HepG2 (cell line): Measurements from ENCODE around the gene SYNE1. TPM values are rescaled to one million over a fixed set of nuclear protein-coding genes. Genes with fewer than 3 reads are reported as not detected.

Experiments used
- ATAC-seq: fragments of 200-7000 bp; cut with Tn5 transposase; 3 replicates; pipeline ENCODE4 v1.9.1; 2020; ENCODE audit warnings: mild to moderate bottlenecking, moderate library complexity
- BruUV-seq: library from RNA; stranded (reverse); fragments of 400-500 nt; replicated peaks from 2 replicates; lab custom pipeline; 2021; lab: Mats Ljungman, UMichigan
- CTCF ChIA-PET: fragments of 300-600 bp; formaldehyde crosslinking; extraction: SDS; loops from one replicate; lab custom pipeline; 2021; ENCODE audit warnings: low total read pairs, inconsistent platforms, low intra/inter-chr PET ratio; lab: Yijun Ruan, JAX
- POLR2A ChIA-PET: fragments of 350-600 bp; sonication (Branson Sonifier 250); formaldehyde crosslinking; loops from one replicate; lab custom pipeline; 2020; ENCODE audit warnings: antibody characterized with exemption, inconsistent platforms; lab: Yijun Ruan, JAX
- DNase-seq: peaks from one replicate; pipeline ENCODE4 v3.0.0-alpha.2; 2015; ENCODE audit warnings: low spot score
- FAIRE-seq: peaks from 3 replicates; lab custom pipeline; 2011; peaks lifted over from hg19 to GRCh38; lab: Jason Lieb, UNC
- H2AFZ ChIP-seq: one replicate; pipeline ENCODE4 v1.6.1; 2011; ENCODE audit warnings: low read length, inconsistent platforms
- H3K27ac ChIP-seq: fragments of 300-600 bp; 3 replicates; pipeline ENCODE4 v1.8.0; 2011; ENCODE audit warnings: mixed run types, mild to moderate bottlenecking, mixed read lengths, low read length, inconsistent platforms; ENCODE audit not compliant: insufficient read depth; ENCODE audit errors: extremely low read length
- H3K27me3 ChIP-seq, 2 experiments: fragments of 200-600 bp in 1 of 2; 2 replicates in 1 of 2; 3 replicates in 1 of 2; pipeline versions ENCODE4 v1.6.0 to v1.8.0; 2011; ENCODE audit warnings: low read length in 2 of 2, mild to moderate bottlenecking in 2 of 2, moderate library complexity in 2 of 2, inconsistent platforms in 1 of 2; ENCODE audit not compliant: insufficient read depth in 2 of 2, control insufficient read depth in 1 of 2
- H3K36me3 ChIP-seq, 2 experiments: fragments of 200-600 bp in 1 of 2; replicated peaks in 1 of 2; 2 replicates in 1 of 2; 3 replicates in 1 of 2; pipeline versions ENCODE4 v1.5.1 to v1.8.0; 2011; ENCODE audit warnings: low read length in 2 of 2, inconsistent platforms in 1 of 2; ENCODE audit not compliant: insufficient read depth in 2 of 2, control insufficient read depth in 1 of 2
- H3K4me1 ChIP-seq: 2 replicates; pipeline ENCODE4 v1.5.1; 2012; ENCODE audit warnings: low read length, inconsistent platforms; ENCODE audit not compliant: insufficient read depth
- H3K4me2 ChIP-seq: 2 replicates; pipeline ENCODE4 v1.6.0; 2011; ENCODE audit warnings: low read depth, low read length, inconsistent platforms
- H3K4me3 ChIP-seq, 3 experiments: fragments of 200-600 bp in 1 of 3; sonication (generic), shearing (Covaris generic) in 1 of 3; replicated peaks in 1 of 3; 2 replicates each; pipeline ENCODE4 v1.5.1; 2011 to 2016; ENCODE audit warnings: low read length in 3 of 3, inconsistent platforms in 2 of 3, low read depth in 2 of 3, mild to moderate bottlenecking in 2 of 3, control low read depth in 1 of 3, mixed read lengths in 1 of 3; ENCODE audit not compliant: insufficient read depth in 1 of 3
- H3K79me2 ChIP-seq: one replicate; pipeline ENCODE4 v1.6.1; 2011; ENCODE audit warnings: low read length, inconsistent platforms; ENCODE audit not compliant: insufficient read depth
- H3K9ac ChIP-seq: 2 replicates; pipeline ENCODE4 v1.6.0; 2011; ENCODE audit warnings: mild to moderate bottlenecking, low read depth, low read length, inconsistent platforms; ENCODE audit not compliant: insufficient read depth
- H3K9me3 ChIP-seq: 2 replicates; pipeline ENCODE4 v1.5.1; 2012; ENCODE audit warnings: mild to moderate bottlenecking, low read length
- H4K20me1 ChIP-seq: 2 replicates; pipeline ENCODE4 v1.6.0; 2011; ENCODE audit warnings: inconsistent platforms, mild to moderate bottlenecking, low read length, moderate library complexity; ENCODE audit not compliant: insufficient read depth
- ELF1 ChIP-seq: sonication (generic); formaldehyde crosslinking; IDR thresholded peaks from 2 replicates; pipeline ENCODE4 v1.4.0; 2020; ENCODE audit warnings: missing genetic modification reagents
- HNRNPL ChIP-seq: fragments of 200-400 bp; formaldehyde crosslinking; IDR thresholded peaks from 2 replicates; pipeline ENCODE4 v1.6.1; 2017; ENCODE audit warnings: mild to moderate bottlenecking, low read depth, low read length
- MEIS2 ChIP-seq: sonication (generic); formaldehyde crosslinking; IDR thresholded peaks from 2 replicates; pipeline ENCODE4 v1.9.0; 2021; ENCODE audit warnings: mild to moderate bottlenecking, missing genetic modification reagents
- NFKB2 ChIP-seq: sonication (generic); formaldehyde crosslinking; IDR thresholded peaks from 2 replicates; pipeline ENCODE4 v1.4.0; 2020; ENCODE audit warnings: missing genetic modification reagents, borderline replicate concordance
- SETDB1 ChIP-seq: sonication (generic); formaldehyde crosslinking; IDR thresholded peaks from 2 replicates; pipeline ENCODE4 v1.5.1; 2020; ENCODE audit warnings: missing genetic modification reagents, mild to moderate bottlenecking, borderline replicate concordance
- WIZ ChIP-seq: sonication (generic); formaldehyde crosslinking; IDR thresholded peaks from 2 replicates; pipeline ENCODE4 v1.5.1; 2020; ENCODE audit warnings: mild to moderate bottlenecking, missing genetic modification reagents
- ZNF501 ChIP-seq: sonication (generic); formaldehyde crosslinking; IDR thresholded peaks from 2 replicates; pipeline ENCODE4 v1.5.1; 2020; ENCODE audit warnings: mild to moderate bottlenecking, moderate library complexity, missing genetic modification reagents
- ZNF572 ChIP-seq: sonication (generic); formaldehyde crosslinking; IDR thresholded peaks from 2 replicates; pipeline ENCODE4 v1.5.1; 2020; ENCODE audit warnings: mild to moderate bottlenecking, missing genetic modification reagents
- ZNF788 ChIP-seq: sonication (generic); formaldehyde crosslinking; IDR thresholded peaks from 2 replicates; pipeline ENCODE4 v1.5.0; 2020; ENCODE audit warnings: mild to moderate bottlenecking, missing genetic modification reagents, borderline replicate concordance
- WGBS: methylation state at CpG from one replicate; pipeline ENCODE4 v1.1.6; 2017; ENCODE audit warnings: low lambda C conversion rate; 5-methylcytosine and 5-hydroxymethylcytosine counted together
- in situ Hi-C: cut with HindIII; loops from 2 replicates; pipeline ENCODE4 v1.10.0; 2017; ENCODE audit warnings: low pct_unique_long_range_greater_than_20kb; ENCODE audit not compliant: extremely low pct_ligation_motif_present
- intact Hi-C: fragments of 100-400 bp; cut with micrococcal nuclease; formaldehyde crosslinking; loops from one replicate; pipeline ENCODE4 v1.10.0; 2022; ENCODE audit not compliant: unreplicated experiment
- polyA plus RNA-seq, 8 experiments: library from polyadenylated mRNA; depleted of rRNA in 3 of 8; stranded (reverse) in 7 of 8; unstranded in 1 of 8; fragments of >200 nt; fragmentation: Illumina TruSeq in 4 of 8; extraction: Trizol in 4 of 8; gene quantifications; 2 replicates each; pipeline versions ENCODE4 v1.2.1 to v1.2.3, GENCODE V29; 2011 to 2016; ENCODE audit warnings: low read depth in 4 of 8, missing spikeins in 1 of 8, mixed read lengths in 1 of 8; ENCODE audit not compliant: insufficient read depth in 1 of 8
- total RNA-seq, 5 experiments: library from RNA; depleted of rRNA; stranded (reverse); fragments of >200 nt; fragmentation: Illumina TruSeq; extraction: Trizol; gene quantifications; 2 replicates each; pipeline ENCODE4 v1.2.3, GENCODE V29; 2016; ENCODE audit warnings: low read depth in 1 of 5
- TF ChIP-seq, protein P1 (sequence below): sonication (generic); formaldehyde crosslinking; IDR thresholded peaks from 2 replicates; pipeline ENCODE4 v1.4.0; 2020; ENCODE audit warnings: missing genetic modification reagents
- TF ChIP-seq, protein P2 (sequence below): sonication (generic); formaldehyde crosslinking; IDR thresholded peaks from 2 replicates; pipeline ENCODE4 v1.5.1; 2020; ENCODE audit warnings: mild to moderate bottlenecking, missing genetic modification reagents
- TF ChIP-seq, protein P3 (sequence below): sonication (generic); formaldehyde crosslinking; IDR thresholded peaks from 2 replicates; pipeline ENCODE4 v1.5.1; 2020; ENCODE audit warnings: mild to moderate bottlenecking, missing genetic modification reagents, moderate library complexity

SYNE1 gene
- total and polyA plus RNA-seq, 2 of the 13 experiments (the other 11 are each of a cell fraction or from before 2014, with no cell fraction given): 5.5 to 15.9 TPM

DNA sequence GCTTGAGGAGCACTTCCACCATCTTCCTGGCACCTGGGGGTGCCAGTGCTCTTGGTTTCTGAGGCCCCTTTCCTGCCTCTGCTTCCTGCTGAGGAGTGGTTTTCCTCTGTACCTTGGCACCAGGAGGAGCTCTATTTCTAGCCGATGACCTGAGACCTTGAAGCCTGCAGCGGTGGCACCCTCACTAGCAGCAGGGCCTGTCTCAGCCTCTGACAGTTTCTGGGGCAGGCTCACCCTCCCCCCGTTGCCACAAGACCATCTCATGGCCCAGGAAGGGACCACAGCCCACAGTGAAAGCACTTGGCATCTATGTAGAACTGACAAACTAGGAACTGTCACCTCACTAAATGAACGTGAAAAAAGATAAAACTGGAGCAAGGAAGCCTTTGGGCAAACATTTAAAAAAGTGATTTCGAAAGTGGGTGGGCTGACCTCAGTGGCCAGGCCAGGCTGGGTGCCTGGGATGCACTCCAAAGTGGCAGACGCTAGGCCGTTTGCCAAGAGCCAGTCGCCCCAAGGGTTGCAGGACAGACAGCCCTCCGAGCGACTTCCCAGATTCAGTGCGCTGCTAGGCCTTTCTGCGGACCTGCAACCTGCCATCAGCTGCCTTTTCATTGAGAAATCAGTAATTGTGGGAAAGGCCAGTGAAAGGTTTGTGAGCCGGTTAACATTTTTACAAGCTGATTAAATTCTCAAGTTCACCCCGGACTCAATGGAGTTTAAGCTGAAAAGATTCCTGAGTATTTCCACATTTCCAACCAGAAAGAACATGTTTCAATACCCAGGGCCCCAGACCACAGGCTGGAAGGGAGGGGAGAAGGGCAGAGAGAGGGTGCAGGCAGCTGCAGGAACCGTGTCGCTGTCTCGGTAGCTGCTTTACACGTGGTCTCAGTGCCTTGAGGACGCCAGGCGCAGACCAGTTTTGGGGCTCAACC is 526.0 kb downstream of the SYNE1 start:
- WGBS: 11% methylated on average over 20 of the region's 20 CpGs
- TF ChIP-seq ZNF788 (CRISPR knock-in tag) (0 out of 2 replicates have a peak, but pooled peaks have one; percentile 22), WIZ (CRISPR knock-in tag) (no peak), NFKB2 (CRISPR knock-in tag) (0 out of 2 replicates have a peak, but pooled peaks have one; percentile 29), ZNF572 (CRISPR knock-in tag) (0 out of 2 replicates have a peak, but pooled peaks have one; percentile 27), ELF1 (CRISPR knock-in tag) (no peak), ZNF501 (CRISPR knock-in tag) (peak; percentile 61), HNRNPL (0 out of 2 replicates have a peak, but pooled peaks have one; percentile 34), MEIS2 (CRISPR knock-in tag) (no peak), SETDB1 (CRISPR knock-in tag) (no peak)
- TF ChIP-seq, protein P1, sequence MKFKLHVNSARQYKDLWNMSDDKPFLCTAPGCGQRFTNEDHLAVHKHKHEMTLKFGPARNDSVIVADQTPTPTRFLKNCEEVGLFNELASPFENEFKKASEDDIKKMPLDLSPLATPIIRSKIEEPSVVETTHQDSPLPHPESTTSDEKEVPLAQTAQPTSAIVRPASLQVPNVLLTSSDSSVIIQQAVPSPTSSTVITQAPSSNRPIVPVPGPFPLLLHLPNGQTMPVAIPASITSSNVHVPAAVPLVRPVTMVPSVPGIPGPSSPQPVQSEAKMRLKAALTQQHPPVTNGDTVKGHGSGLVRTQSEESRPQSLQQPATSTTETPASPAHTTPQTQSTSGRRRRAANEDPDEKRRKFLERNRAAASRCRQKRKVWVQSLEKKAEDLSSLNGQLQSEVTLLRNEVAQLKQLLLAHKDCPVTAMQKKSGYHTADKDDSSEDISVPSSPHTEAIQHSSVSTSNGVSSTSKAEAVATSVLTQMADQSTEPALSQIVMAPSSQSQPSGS (CRISPR knock-in tag): no peak
- TF ChIP-seq, protein P2, sequence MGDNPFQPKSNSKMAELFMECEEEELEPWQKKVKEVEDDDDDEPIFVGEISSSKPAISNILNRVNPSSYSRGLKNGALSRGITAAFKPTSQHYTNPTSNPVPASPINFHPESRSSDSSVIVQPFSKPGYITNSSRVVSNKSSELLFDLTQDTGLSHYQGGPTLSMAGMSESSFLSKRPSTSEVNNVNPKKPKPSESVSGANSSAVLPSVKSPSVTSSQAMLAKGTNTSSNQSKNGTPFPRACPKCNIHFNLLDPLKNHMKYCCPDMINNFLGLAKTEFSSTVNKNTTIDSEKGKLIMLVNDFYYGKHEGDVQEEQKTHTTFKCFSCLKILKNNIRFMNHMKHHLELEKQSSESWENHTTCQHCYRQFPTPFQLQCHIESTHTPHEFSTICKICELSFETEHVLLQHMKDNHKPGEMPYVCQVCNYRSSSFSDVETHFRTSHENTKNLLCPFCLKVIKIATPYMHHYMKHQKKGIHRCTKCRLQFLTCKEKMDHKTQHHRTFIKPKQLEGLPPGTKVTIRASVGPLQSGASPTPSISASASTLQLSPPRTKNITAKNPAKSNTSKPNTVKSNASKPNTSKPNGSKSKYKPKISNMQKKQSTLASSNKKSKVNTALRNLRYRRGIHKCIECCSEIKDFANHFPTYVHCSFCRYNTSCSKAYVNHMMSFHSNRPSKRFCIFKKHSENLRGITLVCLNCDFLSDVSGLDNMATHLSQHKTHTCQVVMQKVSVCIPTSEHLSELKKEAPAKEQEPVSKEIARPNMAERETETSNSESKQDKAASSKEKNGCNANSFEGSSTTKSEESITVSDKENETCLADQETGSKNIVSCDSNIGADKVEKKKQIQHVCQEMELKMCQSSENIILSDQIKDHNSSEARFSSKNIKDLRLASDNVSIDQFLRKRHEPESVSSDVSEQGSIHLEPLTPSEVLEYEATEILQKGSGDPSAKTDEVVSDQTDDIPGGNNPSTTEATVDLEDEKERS (CRISPR knock-in tag): no peak
- TF ChIP-seq, protein P3, sequence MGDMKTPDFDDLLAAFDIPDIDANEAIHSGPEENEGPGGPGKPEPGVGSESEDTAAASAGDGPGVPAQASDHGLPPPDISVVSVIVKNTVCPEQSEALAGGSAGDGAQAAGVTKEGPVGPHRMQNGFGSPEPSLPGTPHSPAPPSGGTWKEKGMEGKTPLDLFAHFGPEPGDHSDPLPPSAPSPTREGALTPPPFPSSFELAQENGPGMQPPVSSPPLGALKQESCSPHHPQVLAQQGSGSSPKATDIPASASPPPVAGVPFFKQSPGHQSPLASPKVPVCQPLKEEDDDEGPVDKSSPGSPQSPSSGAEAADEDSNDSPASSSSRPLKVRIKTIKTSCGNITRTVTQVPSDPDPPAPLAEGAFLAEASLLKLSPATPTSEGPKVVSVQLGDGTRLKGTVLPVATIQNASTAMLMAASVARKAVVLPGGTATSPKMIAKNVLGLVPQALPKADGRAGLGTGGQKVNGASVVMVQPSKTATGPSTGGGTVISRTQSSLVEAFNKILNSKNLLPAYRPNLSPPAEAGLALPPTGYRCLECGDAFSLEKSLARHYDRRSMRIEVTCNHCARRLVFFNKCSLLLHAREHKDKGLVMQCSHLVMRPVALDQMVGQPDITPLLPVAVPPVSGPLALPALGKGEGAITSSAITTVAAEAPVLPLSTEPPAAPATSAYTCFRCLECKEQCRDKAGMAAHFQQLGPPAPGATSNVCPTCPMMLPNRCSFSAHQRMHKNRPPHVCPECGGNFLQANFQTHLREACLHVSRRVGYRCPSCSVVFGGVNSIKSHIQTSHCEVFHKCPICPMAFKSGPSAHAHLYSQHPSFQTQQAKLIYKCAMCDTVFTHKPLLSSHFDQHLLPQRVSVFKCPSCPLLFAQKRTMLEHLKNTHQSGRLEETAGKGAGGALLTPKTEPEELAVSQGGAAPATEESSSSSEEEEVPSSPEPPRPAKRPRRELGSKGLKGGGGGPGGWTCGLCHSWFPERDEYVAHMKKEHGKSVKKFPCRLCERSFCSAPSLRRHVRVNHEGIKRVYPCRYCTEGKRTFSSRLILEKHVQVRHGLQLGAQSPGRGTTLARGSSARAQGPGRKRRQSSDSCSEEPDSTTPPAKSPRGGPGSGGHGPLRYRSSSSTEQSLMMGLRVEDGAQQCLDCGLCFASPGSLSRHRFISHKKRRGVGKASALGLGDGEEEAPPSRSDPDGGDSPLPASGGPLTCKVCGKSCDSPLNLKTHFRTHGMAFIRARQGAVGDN (CRISPR knock-in tag): peak; percentile 22; the same call in 1 of the 2 replicates

More for the DNA sequence above, 526.0 kb downstream of the SYNE1 start:
- H4K20me1 ChIP-seq: no peaks in the 10 kb centered on the region
- H3K27me3 ChIP-seq: peaks cover 2 to 26% of the 10 kb centered on the region in 2 experiments; a peak in 3 of 5 replicates
- no peak overlapping the region for H2AFZ ChIP-seq
- peak overlapping the region in 2 of 3 experiments; percentile 24 to 38; a peak in 2 of 6 replicates for H3K4me3 ChIP-seq
- no peak for FAIRE-seq
- peaks cover 11% of the 10 kb centered on the region for H3K4me1 ChIP-seq
- H3K27ac ChIP-seq: no peak overlapping the region
- ChIA-PET CTCF (no interaction called here), POLR2A (no interaction called here)
- no peaks in the 10 kb centered on the region for H3K36me3 ChIP-seq
- intact Hi-C loops (no loop called here), in situ Hi-C loops (no loop called here)
- no peaks in the 10 kb centered on the region for H3K79me2 ChIP-seq
- ATAC-seq: peak; percentile 83
- no peak overlapping the region; the same call in 1 of the 2 replicates for H3K9ac ChIP-seq
- peak overlapping the region; percentile 66 for H3K4me2 ChIP-seq
- no TSS peak for BruUV-seq
- DNase-seq: no peak
- no peaks in the 10 kb centered on the region for H3K9me3 ChIP-seq
